Measurements from ENCODE around the gene NINL. TPM values are rescaled to one million over a fixed set of nuclear protein-coding genes. Genes with fewer than 3 reads are reported as not detected.

The NINL gene
- total RNA-seq, 4 donors from 2014 or later = 18.3 to 37.8 (median 23.5) TPM

GRCh38 chr20:25547999-25548398 is 37.3 kb downstream of the NINL start:
- H3K4me1 ChIP-seq = peaks cover 28 to 43% of the 10 kb centered on the region in 2 donors
- TF ChIP-seq, protein P1, sequence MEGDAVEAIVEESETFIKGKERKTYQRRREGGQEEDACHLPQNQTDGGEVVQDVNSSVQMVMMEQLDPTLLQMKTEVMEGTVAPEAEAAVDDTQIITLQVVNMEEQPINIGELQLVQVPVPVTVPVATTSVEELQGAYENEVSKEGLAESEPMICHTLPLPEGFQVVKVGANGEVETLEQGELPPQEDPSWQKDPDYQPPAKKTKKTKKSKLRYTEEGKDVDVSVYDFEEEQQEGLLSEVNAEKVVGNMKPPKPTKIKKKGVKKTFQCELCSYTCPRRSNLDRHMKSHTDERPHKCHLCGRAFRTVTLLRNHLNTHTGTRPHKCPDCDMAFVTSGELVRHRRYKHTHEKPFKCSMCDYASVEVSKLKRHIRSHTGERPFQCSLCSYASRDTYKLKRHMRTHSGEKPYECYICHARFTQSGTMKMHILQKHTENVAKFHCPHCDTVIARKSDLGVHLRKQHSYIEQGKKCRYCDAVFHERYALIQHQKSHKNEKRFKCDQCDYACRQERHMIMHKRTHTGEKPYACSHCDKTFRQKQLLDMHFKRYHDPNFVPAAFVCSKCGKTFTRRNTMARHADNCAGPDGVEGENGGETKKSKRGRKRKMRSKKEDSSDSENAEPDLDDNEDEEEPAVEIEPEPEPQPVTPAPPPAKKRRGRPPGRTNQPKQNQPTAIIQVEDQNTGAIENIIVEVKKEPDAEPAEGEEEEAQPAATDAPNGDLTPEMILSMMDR (IDR thresholded peaks at IDR 0.05) = no peak
- no peak for TF ChIP-seq POLR2A (IDR thresholded peaks at IDR 0.05)
- no peaks in the 10 kb centered on the region for H3K36me3 ChIP-seq
- H3K9me3 ChIP-seq = no peaks in the 10 kb centered on the region
- no peak overlapping the region for H3K4me3 ChIP-seq (replicated peaks in 1 of 3)
- DNase-seq = no peak
- intact Hi-C loops (cut with DNase I) = no loop called here
- no peak overlapping the region for H3K27ac ChIP-seq
- H3K27me3 ChIP-seq = no peaks in the 10 kb centered on the region
- WGBS, 2 donors = 50 to 54% methylated on average over 2 to 3 of the region's 3 CpGs

- Histone ChIP-seq H3K27me3 (no peaks in the 10 kb centered on the region), H3K4me1 (peaks cover 30 to 45% of the 10 kb centered on the region in 2 donors), H3K9me3 (no peaks in the 10 kb centered on the region), H3K4me3 (replicated peaks in 1 of 3) (no peak overlapping the region), H3K27ac (no peak overlapping the region), H3K36me3 (no peaks in the 10 kb centered on the region)
- TF ChIP-seq, protein P1 (IDR thresholded peaks at IDR 0.05) = no peak
- no peak for TF ChIP-seq POLR2A (IDR thresholded peaks at IDR 0.05)
- DNase-seq = no peak
- 62 to 78% methylated on average over 4 of the region's 4 CpGs for WGBS, 2 donors
- intact Hi-C loops (cut with DNase I) = no loop called here
These were observed 38.3 kb downstream of the NINL start for GRCh38 chr20:25547063-25547462.

GRCh38 chr20:25546048-25546447 is 39.3 kb downstream of the NINL start:
- Histone ChIP-seq H3K27ac (no peak overlapping the region), H3K4me1 (peaks cover 35 to 51% of the 10 kb centered on the region in 2 donors), H3K27me3 (no peaks in the 10 kb centered on the region), H3K9me3 (no peaks in the 10 kb centered on the region), H3K4me3 (replicated peaks in 1 of 3) (no peak overlapping the region), H3K36me3 (no peaks in the 10 kb centered on the region)
- WGBS, 2 donors = 35 to 47% methylated on average over 4 of the region's 4 CpGs
- intact Hi-C loops (cut with DNase I) = no loop called here
- TF ChIP-seq POLR2A (IDR thresholded peaks at IDR 0.05) = no peak
- TF ChIP-seq, protein P1 (IDR thresholded peaks at IDR 0.05) = no peak
- no peak for DNase-seq

DNA sequence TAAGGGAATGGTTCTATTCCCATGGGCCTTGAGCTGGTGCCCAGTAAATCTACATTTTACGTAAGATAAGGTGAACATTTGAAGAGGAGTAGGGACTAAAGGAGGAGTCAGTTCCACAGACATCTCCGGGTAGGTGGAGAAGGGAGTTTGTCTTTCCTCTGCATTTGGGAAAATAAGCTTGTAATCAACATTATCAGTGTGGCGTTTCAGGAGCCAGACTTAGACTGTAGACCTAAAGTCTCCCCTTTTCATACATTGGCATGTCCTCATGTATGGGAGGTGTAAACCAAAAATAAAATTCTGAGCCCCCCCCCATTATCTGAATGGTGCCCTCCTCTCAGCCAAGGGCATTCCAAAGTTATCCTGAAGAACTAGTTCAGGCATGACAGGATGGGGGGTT is 40.2 kb downstream of the NINL start:
- peaks cover 35 to 55% of the 10 kb centered on the region in 2 donors for H3K4me1 ChIP-seq
- 67 to 76% methylated on average over 3 of the region's 3 CpGs for WGBS, 2 donors
- intact Hi-C loops (cut with DNase I) = no loop called here
- no peak overlapping the region for H3K27ac ChIP-seq
- H3K9me3 ChIP-seq = no peaks in the 10 kb centered on the region
- no peak overlapping the region for H3K4me3 ChIP-seq (replicated peaks in 1 of 3)
- no peak for DNase-seq
- H3K27me3 ChIP-seq = no peaks in the 10 kb centered on the region
- no peaks in the 10 kb centered on the region for H3K36me3 ChIP-seq
- TF ChIP-seq POLR2A (IDR thresholded peaks at IDR 0.05) = no peak
- TF ChIP-seq, protein P1 (IDR thresholded peaks at IDR 0.05) = no peak

- TF ChIP-seq, protein P1 (IDR thresholded peaks at IDR 0.05) = no peak
- no peaks in the 10 kb centered on the region for H3K36me3 ChIP-seq
- H3K4me3 ChIP-seq (replicated peaks in 1 of 3) = no peak overlapping the region
- no peaks in the 10 kb centered on the region for H3K27me3 ChIP-seq
- 35 to 36% methylated on average over 1 of the region's 1 CpG for WGBS, 2 donors
- H3K9me3 ChIP-seq = no peaks in the 10 kb centered on the region
- no peak for DNase-seq
- no peak overlapping the region for H3K27ac ChIP-seq
- H3K4me1 ChIP-seq = peaks cover 31 to 53% of the 10 kb centered on the region in 2 donors
- intact Hi-C loops (cut with DNase I) = no loop called here
These were observed 40.6 kb downstream of the NINL start for GRCh38 chr20:25544734-25545133.
